ENCODE data around the gene DCBLD2.

DNA sequence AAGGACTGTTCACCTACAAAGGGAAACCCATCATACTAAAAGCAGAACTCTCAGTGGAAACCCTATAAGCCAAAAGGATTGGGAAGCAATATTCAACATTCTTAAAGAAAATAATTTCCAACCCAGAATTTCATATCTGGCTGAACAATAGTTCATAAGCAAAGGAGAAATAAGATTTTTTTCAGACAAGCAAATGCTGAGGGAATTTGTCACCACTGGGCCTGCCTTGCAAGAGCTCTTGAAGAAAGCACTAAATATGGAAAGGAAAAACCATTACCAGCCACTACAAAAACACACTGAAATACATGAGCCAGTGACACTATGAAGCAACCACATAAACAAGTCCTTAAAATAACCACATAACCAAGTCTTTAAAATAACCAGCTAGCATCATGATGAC is 28.9 kb upstream of the DCBLD2 start:
- TF ChIP-seq, protein P1, sequence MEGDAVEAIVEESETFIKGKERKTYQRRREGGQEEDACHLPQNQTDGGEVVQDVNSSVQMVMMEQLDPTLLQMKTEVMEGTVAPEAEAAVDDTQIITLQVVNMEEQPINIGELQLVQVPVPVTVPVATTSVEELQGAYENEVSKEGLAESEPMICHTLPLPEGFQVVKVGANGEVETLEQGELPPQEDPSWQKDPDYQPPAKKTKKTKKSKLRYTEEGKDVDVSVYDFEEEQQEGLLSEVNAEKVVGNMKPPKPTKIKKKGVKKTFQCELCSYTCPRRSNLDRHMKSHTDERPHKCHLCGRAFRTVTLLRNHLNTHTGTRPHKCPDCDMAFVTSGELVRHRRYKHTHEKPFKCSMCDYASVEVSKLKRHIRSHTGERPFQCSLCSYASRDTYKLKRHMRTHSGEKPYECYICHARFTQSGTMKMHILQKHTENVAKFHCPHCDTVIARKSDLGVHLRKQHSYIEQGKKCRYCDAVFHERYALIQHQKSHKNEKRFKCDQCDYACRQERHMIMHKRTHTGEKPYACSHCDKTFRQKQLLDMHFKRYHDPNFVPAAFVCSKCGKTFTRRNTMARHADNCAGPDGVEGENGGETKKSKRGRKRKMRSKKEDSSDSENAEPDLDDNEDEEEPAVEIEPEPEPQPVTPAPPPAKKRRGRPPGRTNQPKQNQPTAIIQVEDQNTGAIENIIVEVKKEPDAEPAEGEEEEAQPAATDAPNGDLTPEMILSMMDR (IDR thresholded peaks at IDR 0.05; ENCODE audit: extremely low read depth in 1 of 2, insufficient read depth in 1 of 2, low read depth in 1 of 2, low read length in 2 of 2): no peak
- no peak for TF ChIP-seq POLR2A (IDR thresholded peaks at IDR 0.05; ENCODE audit: low read depth, low read length)
